Neural progenitor cell (in vitro differentiated cells): ENCODE data around the gene TEKT3.

Experiments
- CTCF ChIP-seq: fragments of 200-600 bp; sonication (generic); IDR thresholded peaks from 2 replicates; pipeline ENCODE4 v1.5.1; 2017; ENCODE audit warnings: antibody characterized with exemption, mild to moderate bottlenecking
- EZH2 ChIP-seq: fragments of 200-600 bp; sonication (generic); IDR thresholded peaks from 2 replicates; pipeline ENCODE4 v1.6.1; 2017; ENCODE audit warnings: antibody characterized with exemption, mild to moderate bottlenecking, moderate library complexity
- EZH2phosphoT487 ChIP-seq: fragments of 200-600 bp; sonication (generic); IDR thresholded peaks from 2 replicates; pipeline ENCODE4 v1.6.1; 2017; ENCODE audit warnings: antibody characterized with exemption

GRCh38 chr17:15323131-15323530, 18.3 kb downstream of the TEKT3 start:
- TF ChIP-seq CTCF (no peak), EZH2phosphoT487 (no peak), EZH2 (no peak)
